ENCODE measurements around the gene ZC3H12A. TPM values are rescaled to one million over a fixed set of nuclear protein-coding genes. Genes with fewer than 3 reads are reported as not detected.

Gene ZC3H12A
- total and polyA plus RNA-seq, 10 of the 15 experiments (the other 5 are each of a cell fraction or from before 2014, with no cell fraction given): 0.35 to 30.2 (median 13.8) TPM

DNA sequence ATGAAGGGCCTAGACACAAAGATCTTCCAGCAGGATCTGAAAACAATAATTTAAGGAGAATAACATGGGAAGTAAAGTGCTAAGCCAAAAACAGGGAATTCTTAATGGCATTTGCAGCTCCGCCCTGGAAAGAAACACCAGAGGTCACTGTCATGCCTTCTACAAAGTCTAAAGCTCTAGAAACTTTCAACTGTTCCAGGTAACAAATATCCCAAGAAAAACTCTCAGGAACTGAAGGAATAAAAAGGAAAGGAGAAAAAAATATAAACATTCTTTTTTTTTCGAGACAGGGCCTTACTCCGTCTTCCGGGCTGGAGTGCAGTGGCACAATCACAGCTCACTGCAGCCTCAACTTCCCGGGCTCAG lies 13.2 kb downstream of the ZC3H12A start:
- FAIRE-seq: no peak
- H4K20me1 ChIP-seq (ENCODE audit: control insufficient read depth, insufficient read depth): no peaks in the 10 kb centered on the region
- H3K4me3 ChIP-seq: no peak overlapping the region
- SMC1A ChIA-PET (ENCODE audit: uncharacterized antibody, unreplicated experiment): interaction anchor here (0.6 to 4.7 kb wide), 24 partner anchors 9 to 202 kb away, joined by 3 to 128 read pairs (median 5); partner anchors contain the start of gene ZC3H12A
- H3K9ac ChIP-seq (ENCODE audit: control insufficient read depth, insufficient read depth, low read length): no peak overlapping the region
- in situ Hi-C loops (cut with MboI): no loop called here
- H3K27ac ChIP-seq (ENCODE audit: control insufficient read depth, insufficient read depth): no peak overlapping the region
- intact Hi-C loops (cut with micrococcal nuclease; ENCODE audit: unreplicated experiment): loop anchor here (1.0 kb wide), 1 partner anchor 32 kb away; no protein-coding TSS in a partner anchor
- POLR2A ChIA-PET: interaction anchor here (0.9 to 3.6 kb wide), 5 partner anchors 9 to 194 kb away, joined by 3 to 35 read pairs (median 3); partner anchors contain the start of genes SNIP1 and ZC3H12A
- H3K36me3 ChIP-seq (ENCODE audit: control insufficient read depth in 2 of 2, insufficient read depth in 2 of 2, low read length in 1 of 2): peaks cover 12 to 14% of the 10 kb centered on the region in 2 experiments; a peak in 3 of 4 replicates
- no peak for DNase-seq (ENCODE audit: low read depth, low spot score)
- RAD21 ChIA-PET (ENCODE audit: unreplicated experiment): interaction anchor here (0.7 to 8.3 kb wide), 18 partner anchors 9 to 911 kb away, joined by 3 to 166 read pairs (median 5); partner anchors contain the start of genes GNL2, MEAF6, SNIP1 and ZC3H12A
- ATAC-seq: no peak
- no peak overlapping the region for H2AFZ ChIP-seq (ENCODE audit: control insufficient read depth, low read depth, low read length)
- CTCF ChIA-PET: interaction anchor here (0.7 to 8.1 kb wide), 28 partner anchors 10 to 750 kb away, joined by 3 to 289 read pairs (median 5); partner anchors contain the start of genes DNALI1, MEAF6 and ZC3H12A
- H3K27me3 ChIP-seq (replicated peaks in 1 of 2; ENCODE audit: control insufficient read depth in 2 of 2, insufficient read depth in 2 of 2, low read length in 1 of 2): no peaks in the 10 kb centered on the region
- no peak overlapping the region for H3K4me2 ChIP-seq (ENCODE audit: control insufficient read depth, insufficient read depth)
- H3K9me3 ChIP-seq (replicated peaks; ENCODE audit: control insufficient read depth, insufficient read depth, low read length): no peaks in the 10 kb centered on the region
- no peak for TF ChIP-seq ZNF274 (IDR thresholded peaks at IDR 0.05; ENCODE audit: insufficient read depth, insufficient read length)
- TF ChIP-seq, protein P1, sequence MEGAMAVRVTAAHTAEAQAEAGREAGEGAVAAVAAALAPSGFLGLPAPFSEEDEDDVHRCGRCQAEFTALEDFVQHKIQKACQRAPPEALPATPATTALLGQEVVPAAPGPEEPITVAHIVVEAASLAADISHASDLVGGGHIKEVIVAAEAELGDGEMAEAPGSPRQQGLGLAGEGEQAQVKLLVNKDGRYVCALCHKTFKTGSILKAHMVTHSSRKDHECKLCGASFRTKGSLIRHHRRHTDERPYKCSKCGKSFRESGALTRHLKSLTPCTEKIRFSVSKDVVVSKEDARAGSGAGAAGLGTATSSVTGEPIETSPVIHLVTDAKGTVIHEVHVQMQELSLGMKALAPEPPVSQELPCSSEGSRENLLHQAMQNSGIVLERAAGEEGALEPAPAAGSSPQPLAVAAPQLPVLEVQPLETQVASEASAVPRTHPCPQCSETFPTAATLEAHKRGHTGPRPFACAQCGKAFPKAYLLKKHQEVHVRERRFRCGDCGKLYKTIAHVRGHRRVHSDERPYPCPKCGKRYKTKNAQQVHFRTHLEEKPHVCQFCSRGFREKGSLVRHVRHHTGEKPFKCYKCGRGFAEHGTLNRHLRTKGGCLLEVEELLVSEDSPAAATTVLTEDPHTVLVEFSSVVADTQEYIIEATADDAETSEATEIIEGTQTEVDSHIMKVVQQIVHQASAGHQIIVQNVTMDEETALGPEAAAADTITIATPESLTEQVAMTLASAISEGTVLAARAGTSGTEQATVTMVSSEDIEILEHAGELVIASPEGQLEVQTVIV (IDR thresholded peaks at IDR 0.05; ENCODE audit: borderline replicate concordance, partially characterized antibody): no peak
- no TSS peak for BruUV-seq (replicated peaks)
- peaks cover 9% of the 10 kb centered on the region for H3K4me1 ChIP-seq (ENCODE audit: control insufficient read depth, insufficient read depth, low read length)
- H3K79me2 ChIP-seq (ENCODE audit: control insufficient read depth, insufficient read depth, low read length): no peaks in the 10 kb centered on the region; the same call in 1 of the 2 replicates
- WGBS (ENCODE audit: insufficient coverage, insufficient replicate concordance, low lambda C conversion rate, missing lambda C conversion rate): 53% methylated on average over 5 of the region's 5 CpGs

Data from GM12878 (cell line).